Left lung (tissue), 10 donors: ENCODE results near the gene EBF3. TPM values are rescaled to one million over a fixed set of nuclear protein-coding genes. Genes with fewer than 3 reads are reported as not detected.

Source experiments
- ATAC-seq: fragments of 200-7000 bp; cut with Tn5 transposase; one replicate; pipeline ENCODE4 v1.9.1; 2020; ENCODE audit warnings: moderate library complexity
- DNase-seq, 4 donors: peaks; one replicate each; pipeline ENCODE4 v3.0.0-alpha.2; 2013 to 2020
- H3K27ac ChIP-seq, 2 donors: fragments of 200-600 bp; sonication (generic) in 1 of 2; one replicate each; pipeline versions ENCODE4 v1.5.0 to v1.8.0; 2020 to 2021
- H3K27me3 ChIP-seq, 2 donors: fragments of 200-600 bp; sonication (generic) in 1 of 2; one replicate each; pipeline versions ENCODE4 v1.5.0 to v1.8.0; 2020 to 2021
- H3K36me3 ChIP-seq, 2 donors: fragments of 200-600 bp; sonication (generic) in 1 of 2; one replicate each; pipeline versions ENCODE4 v1.5.0 to v1.8.0; 2020 to 2021
- H3K4me1 ChIP-seq, 2 donors: fragments of 200-600 bp; one replicate each; pipeline ENCODE4 v1.8.0; 2021
- H3K4me3 ChIP-seq, 2 donors: fragments of 200-600 bp; sonication (generic) in 1 of 2; one replicate each; pipeline versions ENCODE4 v1.5.0 to v1.8.0; 2020 to 2021; ENCODE audit warnings: mild to moderate bottlenecking in 1 of 2
- H3K9me3 ChIP-seq, 2 donors: fragments of 200-600 bp; sonication (generic) in 1 of 2; one replicate each; pipeline versions ENCODE4 v1.5.0 to v1.8.0; 2020 to 2021
- intact Hi-C, 2 donors: fragments of 100-400 bp; cut with DNase I; formaldehyde crosslinking; loops; one replicate each; pipeline versions ENCODE4 v1.11.2 to v1.14.2; 2022
- polyA plus RNA-seq, 6 donors: library from polyadenylated mRNA; unstranded; fragments of 120-200 nt; gene quantifications; one replicate each; pipeline ENCODE4 v1.2.1, GENCODE V29; 2013; ENCODE audit not compliant: insufficient read length in 6 of 6
- total RNA-seq, 2 donors: library from RNA; stranded (reverse); fragmentation: NEBNext Ultra II Directional; extraction: Animal tissue kit (Norgen Biotek cat#: 25700); gene quantifications; one replicate each; pipeline ENCODE4 v1.2.1, GENCODE V29; 2021
- TF ChIP-seq, protein P1 (sequence below), 2 donors: fragments of 200-600 bp; sonication (generic) in 1 of 2; IDR thresholded peaks; one replicate each; pipeline versions ENCODE4 v1.5.0 to v1.8.0; 2021; ENCODE audit warnings: antibody characterized with exemption in 2 of 2
- donor health status: DM: no; HTN: yes; CAD: no.
- donor health status: DM: no; HTN: no; CAD: no.

EBF3 gene
- total and polyA plus RNA-seq, 8 donors: 0.10 to 2.0 (median 1.4) TPM; not detected in 1

DNA sequence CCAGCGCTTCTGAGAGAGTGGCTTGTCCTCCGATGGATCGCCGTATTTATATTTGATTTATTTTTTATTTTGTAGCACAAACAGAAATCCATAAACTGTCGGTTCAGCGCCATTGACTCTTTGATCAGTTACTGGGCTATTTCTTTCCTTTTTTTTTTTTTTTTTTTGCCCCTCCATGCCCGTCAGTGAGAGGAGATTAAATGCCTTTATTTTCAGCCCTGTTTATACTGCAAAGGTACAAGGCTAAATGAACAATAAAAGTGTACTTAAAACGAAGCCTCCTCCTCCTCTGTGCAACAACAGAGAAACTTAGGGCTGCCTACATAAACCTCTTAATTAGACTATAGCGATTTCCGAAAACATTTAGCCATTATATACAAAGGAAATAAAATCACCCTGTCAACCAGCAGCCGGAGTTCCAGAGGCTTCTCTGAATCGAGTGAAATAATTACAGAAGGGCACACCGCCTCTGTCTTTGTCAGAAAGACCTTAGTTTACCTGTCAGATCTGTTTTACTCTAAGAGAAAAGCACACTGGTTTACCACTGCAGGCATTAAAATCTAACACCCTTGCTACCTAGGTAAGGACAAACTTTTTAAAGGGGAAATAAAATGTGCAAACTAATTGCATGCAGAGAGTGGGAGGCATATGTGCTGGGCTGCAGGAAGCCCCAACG is 3.5 kb downstream of the EBF3 start:
- H3K27me3 ChIP-seq: peaks cover 96 to 100% of the 10 kb centered on the region in 2 donors
- peaks cover 0 to 45% of the 10 kb centered on the region in 2 donors for H3K4me1 ChIP-seq
- no peak overlapping the region for H3K27ac ChIP-seq
- H3K4me3 ChIP-seq: no peak overlapping the region
- ATAC-seq: no peak
- TF ChIP-seq, protein P1, sequence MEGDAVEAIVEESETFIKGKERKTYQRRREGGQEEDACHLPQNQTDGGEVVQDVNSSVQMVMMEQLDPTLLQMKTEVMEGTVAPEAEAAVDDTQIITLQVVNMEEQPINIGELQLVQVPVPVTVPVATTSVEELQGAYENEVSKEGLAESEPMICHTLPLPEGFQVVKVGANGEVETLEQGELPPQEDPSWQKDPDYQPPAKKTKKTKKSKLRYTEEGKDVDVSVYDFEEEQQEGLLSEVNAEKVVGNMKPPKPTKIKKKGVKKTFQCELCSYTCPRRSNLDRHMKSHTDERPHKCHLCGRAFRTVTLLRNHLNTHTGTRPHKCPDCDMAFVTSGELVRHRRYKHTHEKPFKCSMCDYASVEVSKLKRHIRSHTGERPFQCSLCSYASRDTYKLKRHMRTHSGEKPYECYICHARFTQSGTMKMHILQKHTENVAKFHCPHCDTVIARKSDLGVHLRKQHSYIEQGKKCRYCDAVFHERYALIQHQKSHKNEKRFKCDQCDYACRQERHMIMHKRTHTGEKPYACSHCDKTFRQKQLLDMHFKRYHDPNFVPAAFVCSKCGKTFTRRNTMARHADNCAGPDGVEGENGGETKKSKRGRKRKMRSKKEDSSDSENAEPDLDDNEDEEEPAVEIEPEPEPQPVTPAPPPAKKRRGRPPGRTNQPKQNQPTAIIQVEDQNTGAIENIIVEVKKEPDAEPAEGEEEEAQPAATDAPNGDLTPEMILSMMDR (IDR thresholded peaks at IDR 0.05): no peak
- DNase-seq: no peak
- no peaks in the 10 kb centered on the region for H3K36me3 ChIP-seq
- intact Hi-C loops: loop anchor here in 1 of 2 donors (10.0 kb wide), 1 partner anchor 926 kb away; no protein-coding TSS in a partner anchor
- no peaks in the 10 kb centered on the region for H3K9me3 ChIP-seq

GRCh38 chr10:129959544-129960480 is 4.3 kb downstream of the EBF3 start:
- Histone ChIP-seq H3K36me3 (no peaks in the 10 kb centered on the region), H3K9me3 (no peaks in the 10 kb centered on the region), H3K27ac (no peak overlapping the region), H3K27me3 (peaks cover 96 to 100% of the 10 kb centered on the region in 2 donors), H3K4me1 (peaks cover 0 to 39% of the 10 kb centered on the region in 2 donors), H3K4me3 (no peak overlapping the region)
- ATAC-seq (no peak), DNase-seq (no peak)
- intact Hi-C loops: loop anchor here in 1 of 2 donors (10.0 kb wide), 1 partner anchor 925 kb away; no protein-coding TSS in a partner anchor
- TF ChIP-seq, protein P1 (IDR thresholded peaks at IDR 0.05): no peak

GRCh38 chr10:129958629-129959543 is 5.2 kb downstream of the EBF3 start:
- TF ChIP-seq, protein P1 (IDR thresholded peaks at IDR 0.05): no peak
- intact Hi-C loops: no loop called here
- Histone ChIP-seq H3K4me3 (no peak overlapping the region), H3K36me3 (no peaks in the 10 kb centered on the region), H3K27me3 (peaks cover 96 to 100% of the 10 kb centered on the region in 2 donors), H3K27ac (no peak overlapping the region), H3K4me1 (peaks cover 0 to 31% of the 10 kb centered on the region in 2 donors), H3K9me3 (no peaks in the 10 kb centered on the region)
- DNase-seq: no peak
- ATAC-seq: no peak

DNA sequence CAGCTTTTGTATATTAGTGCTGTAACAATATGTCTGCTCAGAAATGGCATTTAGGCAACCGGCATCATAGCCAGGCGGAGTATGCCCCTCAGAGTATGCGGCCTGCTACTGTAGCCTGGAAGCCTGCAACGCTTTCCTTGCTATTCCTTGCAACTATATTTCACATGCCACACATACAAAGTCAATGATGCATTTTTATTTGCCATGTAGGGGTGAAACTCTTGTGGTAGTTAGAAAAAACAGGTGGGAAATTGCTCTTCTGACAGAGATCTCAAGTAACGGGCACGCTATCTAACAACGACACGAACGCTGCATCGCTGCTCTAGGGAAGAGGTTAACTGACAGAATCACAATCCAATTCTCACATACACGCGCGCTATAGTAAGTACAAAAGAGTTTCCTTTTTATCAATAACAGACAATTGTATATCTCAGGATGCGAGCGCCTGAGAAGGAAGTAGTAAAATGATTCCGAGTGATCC is 5.9 kb downstream of the EBF3 start:
- Histone ChIP-seq H3K4me1 (peaks cover 0 to 24% of the 10 kb centered on the region in 2 donors), H3K9me3 (no peaks in the 10 kb centered on the region), H3K4me3 (no peak overlapping the region), H3K27ac (no peak overlapping the region), H3K36me3 (no peaks in the 10 kb centered on the region), H3K27me3 (peaks cover 97 to 100% of the 10 kb centered on the region in 2 donors)
- intact Hi-C loops: no loop called here
- ATAC-seq (no peak), DNase-seq (no peak)
- TF ChIP-seq, protein P1 (IDR thresholded peaks at IDR 0.05): no peak
